ENCODE data around the gene FBXO31. TPM values are rescaled to one million over a fixed set of nuclear protein-coding genes. Genes with fewer than 3 reads are reported as not detected.

Gene FBXO31
- total and polyA plus RNA-seq, 10 of the 15 experiments (the other 5 are each of a cell fraction or from before 2014, with no cell fraction given), result 0.19 to 33.1 (median 10.3) TPM

GRCh38 chr16:87426423-87427215, 43.0 kb upstream of the FBXO31 start:
- H2AFZ ChIP-seq (ENCODE audit: control insufficient read depth, low read depth, low read length), result no peak overlapping the region
- ChIA-PET CTCF (no interaction called here), SMC1A (ENCODE audit: uncharacterized antibody, unreplicated experiment) (no interaction called here), RAD21 (ENCODE audit: unreplicated experiment) (no interaction called here), POLR2A (no interaction called here)
- DNase-seq (ENCODE audit: low read depth, low spot score) (no peak), ATAC-seq (no peak), FAIRE-seq (no peak)
- H3K9me3 ChIP-seq (replicated peaks; ENCODE audit: control insufficient read depth, insufficient read depth, low read length), result no peaks in the 10 kb centered on the region; the same call in 2 of the 3 replicates
- H4K20me1 ChIP-seq (ENCODE audit: control insufficient read depth, insufficient read depth), result no peaks in the 10 kb centered on the region; the same call in none of the 2 replicates
- intact Hi-C loops (cut with micrococcal nuclease; ENCODE audit: unreplicated experiment), result no loop called here
- H3K4me2 ChIP-seq (ENCODE audit: control insufficient read depth, insufficient read depth), result no peak overlapping the region
- no peak overlapping the region for H3K4me3 ChIP-seq
- in situ Hi-C loops (cut with MboI), result no loop called here
- no peaks in the 10 kb centered on the region for H3K36me3 ChIP-seq (ENCODE audit: control insufficient read depth in 2 of 2, insufficient read depth in 2 of 2, low read length in 1 of 2)
- no TSS peak for BruUV-seq (replicated peaks)
- no peaks in the 10 kb centered on the region; a peak in 1 of 4 replicates for H3K27me3 ChIP-seq (replicated peaks in 1 of 2; ENCODE audit: control insufficient read depth in 2 of 2, insufficient read depth in 2 of 2, low read length in 1 of 2)
- H3K79me2 ChIP-seq (ENCODE audit: control insufficient read depth, insufficient read depth, low read length), result no peaks in the 10 kb centered on the region
- H3K9ac ChIP-seq (ENCODE audit: control insufficient read depth, insufficient read depth, low read length), result no peak overlapping the region
- no peak overlapping the region for H3K27ac ChIP-seq (ENCODE audit: control insufficient read depth, insufficient read depth)
- H3K4me1 ChIP-seq (ENCODE audit: control insufficient read depth, insufficient read depth, low read length), result no peaks in the 10 kb centered on the region
- WGBS (ENCODE audit: insufficient coverage, insufficient replicate concordance, low lambda C conversion rate, missing lambda C conversion rate), result 58% methylated on average over 18 of the region's 18 CpGs
- TF ChIP-seq SKIL (IDR thresholded peaks at IDR 0.05; ENCODE audit: low read depth, poor library complexity, severe bottlenecking) (no peak), SMARCA5 (IDR thresholded peaks at IDR 0.05) (no peak), GABPA (IDR thresholded peaks at IDR 0.05; ENCODE audit: low read depth) (no peak), ZZZ3 (IDR thresholded peaks at IDR 0.05; ENCODE audit: control insufficient read depth, insufficient read length, low read depth) (no peak), TCF7 (IDR thresholded peaks at IDR 0.05; ENCODE audit: borderline replicate concordance) (no peak), ATF3 (IDR thresholded peaks at IDR 0.05; ENCODE audit: borderline replicate concordance, extremely low read depth, low read depth, low read length) (no peak), HDAC2 (IDR thresholded peaks at IDR 0.05) (no peak), ESRRA (IDR thresholded peaks at IDR 0.05; ENCODE audit: low read length) (no peak), LARP7 (IDR thresholded peaks at IDR 0.05) (no peak), MYB (IDR thresholded peaks at IDR 0.05; ENCODE audit: borderline replicate concordance, low read depth, low read length) (no peak), ELK1 (IDR thresholded peaks at IDR 0.05; ENCODE audit: low read depth, low read length) (no peak), SREBF2 (IDR thresholded peaks at IDR 0.05; ENCODE audit: low read length) (no peak), RCOR1 (conservative IDR thresholded peaks at IDR 0.05; ENCODE audit: low read depth, low read length) (no peak), SMAD1 (IDR thresholded peaks at IDR 0.05; ENCODE audit: low read depth, partially characterized antibody) (no peak), SRF (IDR thresholded peaks at IDR 0.05; ENCODE audit: low read depth in 2 of 2, low read length in 2 of 2) (no peak), E4F1 (IDR thresholded peaks at IDR 0.05; ENCODE audit: borderline replicate concordance, partially characterized antibody) (no peak), USF2 (IDR thresholded peaks at IDR 0.05; ENCODE audit: borderline replicate concordance, low read depth, low read length) (no peak), BMI1 (IDR thresholded peaks at IDR 0.05; ENCODE audit: borderline replicate concordance) (no peak)
